GM18870 (cell line): Measurements from ENCODE around the gene RSPO3.
"Not testable (repeated sequence)": the region's sequence is repeated elsewhere in the genome, so short reads cannot be mapped to it uniquely, and the experiment has no call there.

Source experiments
- ATAC-seq: cut with Tn5 transposase; IDR thresholded peaks from one replicate; pipeline ENCODE4 v1.9.1; 2021; ENCODE audit warnings: moderate library complexity; ENCODE audit not compliant: unreplicated experiment

The RSPO3 gene

DNA sequence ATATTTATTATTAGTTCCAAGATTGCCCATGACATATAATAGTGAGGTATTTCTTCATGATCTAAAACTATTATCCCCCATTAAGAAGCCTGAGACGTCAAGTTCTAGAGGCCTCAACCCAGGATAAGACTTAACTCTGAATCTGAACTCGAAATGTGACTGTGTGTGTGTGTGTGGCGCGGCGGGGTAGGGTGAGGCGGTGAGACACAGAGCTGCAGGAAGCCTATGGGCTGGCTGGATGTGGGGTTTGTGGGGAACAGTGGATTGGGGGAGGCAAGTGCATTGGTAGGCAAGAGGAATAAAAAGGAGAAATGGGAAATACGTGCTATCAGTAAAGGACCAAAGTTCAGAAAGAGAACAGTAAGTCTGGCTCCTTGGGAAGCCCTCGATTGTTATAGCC, 81.6 kb downstream of the RSPO3 start:
- ATAC-seq, result no peak

DNA sequence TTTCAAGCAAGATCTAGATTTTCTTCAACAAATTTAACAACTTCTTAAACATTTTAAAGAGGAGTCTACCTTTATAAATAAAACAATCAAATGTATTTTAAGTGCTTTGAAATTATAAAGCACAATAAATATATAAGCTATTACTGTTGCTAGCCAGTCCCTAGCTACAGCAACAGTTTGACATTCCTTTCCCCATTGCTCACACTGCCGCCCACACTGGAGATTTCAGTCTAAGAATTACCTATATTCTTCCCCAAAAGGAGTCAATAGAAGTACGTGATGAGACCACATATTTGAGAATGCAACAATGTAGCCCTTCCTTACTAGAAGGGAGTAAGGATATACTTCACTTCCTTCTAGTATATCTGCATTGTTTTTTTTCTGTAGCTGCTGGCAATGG, 82.8 kb downstream of the RSPO3 start:
- ATAC-seq, result no peak

DNA sequence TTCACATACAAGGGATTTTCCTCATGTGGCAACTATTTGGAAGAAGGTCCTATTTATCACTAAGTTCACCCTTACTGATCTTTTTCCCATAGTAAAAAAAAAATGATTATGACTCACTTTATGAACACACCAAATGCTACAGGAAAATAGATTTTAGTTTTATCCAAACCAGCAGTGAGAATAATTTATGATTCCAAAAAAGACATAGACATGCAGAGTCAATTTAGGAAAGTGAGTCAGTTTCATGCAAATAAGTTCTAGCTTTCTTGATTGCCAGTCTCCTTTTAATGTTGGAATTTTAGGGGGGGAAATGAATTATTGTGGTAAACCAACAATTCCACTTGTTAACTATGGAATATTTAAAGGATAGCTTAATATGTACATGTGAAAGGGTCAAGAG, 84.2 kb downstream of the RSPO3 start:
- ATAC-seq, result no peak

DNA sequence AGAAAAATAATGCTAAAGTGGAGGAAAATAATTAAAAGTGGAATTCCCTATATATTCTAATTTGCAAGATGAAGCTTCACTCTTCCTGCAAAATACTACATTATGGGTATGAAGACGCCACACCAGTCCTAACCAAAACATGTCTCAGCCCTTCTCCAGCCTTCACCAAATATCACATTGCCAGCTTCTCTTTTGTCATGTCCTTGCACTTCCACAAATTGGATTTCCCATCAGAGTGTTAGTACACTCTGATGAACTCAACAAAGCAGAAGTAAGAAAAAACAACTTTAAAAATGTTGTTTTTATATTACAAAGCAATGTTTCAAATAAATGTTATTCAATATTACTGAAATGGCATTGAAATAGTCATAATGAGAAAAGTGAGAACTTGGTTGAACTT, 85.8 kb downstream of the RSPO3 start:
- no peak for ATAC-seq

DNA sequence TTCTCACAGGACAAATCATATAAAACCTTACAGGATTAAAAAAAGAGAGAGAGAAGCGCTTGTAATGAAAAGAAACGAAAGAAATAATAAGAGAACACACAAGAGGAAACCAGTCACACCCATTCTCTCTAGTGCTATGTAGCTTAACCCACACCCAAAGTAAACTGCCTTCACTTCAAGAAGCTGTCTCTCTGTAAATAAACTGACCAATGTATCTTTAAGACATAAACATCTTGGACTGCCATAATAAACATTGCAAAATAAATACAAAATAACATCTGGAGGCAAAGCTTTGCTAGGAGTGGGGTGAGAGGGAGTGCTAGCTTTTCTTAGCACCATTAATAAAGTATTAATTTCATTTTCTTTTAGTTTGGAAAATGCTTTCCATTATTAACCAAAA, 86.6 kb downstream of the RSPO3 start:
- ATAC-seq, result no peak

DNA sequence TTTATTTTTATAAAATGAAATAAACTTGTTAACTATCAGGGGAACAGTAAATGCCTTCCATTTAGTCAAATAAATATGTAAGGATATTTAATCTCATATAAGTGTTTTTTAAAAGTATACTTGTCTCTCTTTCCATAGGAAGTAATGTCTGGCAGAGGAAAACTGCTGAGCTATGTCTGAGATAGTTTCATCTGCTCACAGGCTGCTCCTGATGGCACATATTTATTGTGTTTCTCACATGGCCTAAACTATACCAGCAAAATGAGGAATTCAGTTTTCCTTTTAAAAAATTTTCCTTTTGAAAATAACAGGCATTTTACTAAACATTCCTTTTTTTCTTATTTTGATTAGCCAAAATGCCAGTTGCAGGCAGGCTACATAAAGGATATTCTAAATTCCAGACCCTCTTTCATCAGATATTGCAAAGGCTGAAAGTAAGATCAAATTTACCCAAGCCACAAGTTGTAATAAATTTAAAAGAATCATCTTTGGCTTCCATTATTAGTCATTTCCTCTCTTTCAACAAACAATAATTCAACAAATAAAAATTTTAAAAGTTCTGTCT, 88.1 kb downstream of the RSPO3 start:
- ATAC-seq, result no peak

DNA sequence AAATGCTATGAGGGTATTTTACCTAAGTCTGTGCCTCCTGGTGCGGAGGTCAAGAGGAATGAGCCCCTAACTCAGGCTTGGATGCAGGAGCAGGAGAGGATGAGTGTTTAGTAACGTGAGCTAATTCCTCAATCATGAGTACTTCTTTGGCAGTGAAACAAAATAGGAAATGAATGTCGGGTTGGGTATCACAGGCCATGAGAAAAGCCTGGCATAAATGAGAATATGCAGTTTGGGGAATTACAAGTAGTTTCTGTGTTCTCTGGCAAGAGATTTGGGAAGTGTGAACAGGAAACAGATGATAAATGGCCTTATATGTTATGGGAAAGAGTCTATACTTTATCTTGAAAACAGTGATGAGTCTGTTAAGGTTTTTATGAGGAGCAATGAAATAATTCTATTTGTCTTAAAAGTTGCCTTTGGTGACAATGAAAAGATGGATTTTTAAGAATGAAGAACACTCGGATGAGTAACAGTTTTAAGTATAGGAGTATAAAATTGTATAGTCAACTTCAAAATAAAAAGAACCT, 89.2 kb downstream of the RSPO3 start:
- ATAC-seq, result no peak

DNA sequence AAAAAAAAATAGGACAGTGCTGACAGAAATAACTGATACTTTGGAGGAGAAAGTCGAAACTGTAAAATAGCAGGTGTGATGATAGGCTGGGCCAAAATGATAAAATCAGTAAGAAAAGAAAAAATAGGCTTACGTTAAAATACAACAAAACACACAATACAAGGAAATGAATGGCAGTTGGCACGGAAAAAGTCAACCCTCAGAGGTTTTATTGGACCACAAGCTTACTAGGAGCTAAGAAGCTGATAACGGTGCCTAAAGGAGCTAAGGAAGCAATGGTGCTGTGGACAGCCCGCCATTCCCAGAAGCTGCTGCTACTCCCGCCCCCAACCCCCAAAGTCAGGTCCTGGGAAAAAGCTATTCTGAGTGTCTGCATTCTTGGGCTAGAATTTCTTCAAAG, 92.3 kb downstream of the RSPO3 start:
- ATAC-seq, result no peak

DNA sequence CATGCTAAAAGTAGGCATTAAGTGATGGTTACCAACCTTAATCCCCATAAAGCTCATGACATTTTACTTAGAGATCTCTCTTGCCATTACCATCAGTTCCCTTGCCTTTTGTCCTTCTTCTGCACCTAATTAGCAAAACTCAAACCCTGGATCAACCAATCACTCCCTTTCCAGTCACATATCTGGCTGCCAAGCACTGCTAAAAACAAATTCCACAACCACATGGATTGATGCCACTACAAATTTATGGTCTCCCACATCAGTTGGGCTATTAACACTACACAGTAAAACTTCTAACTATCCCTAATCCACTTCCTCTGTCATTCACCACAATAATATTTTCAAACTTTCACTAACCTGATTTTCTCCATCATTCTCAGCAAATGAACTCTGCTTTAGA, 93.9 kb downstream of the RSPO3 start:
- no peak for ATAC-seq

DNA sequence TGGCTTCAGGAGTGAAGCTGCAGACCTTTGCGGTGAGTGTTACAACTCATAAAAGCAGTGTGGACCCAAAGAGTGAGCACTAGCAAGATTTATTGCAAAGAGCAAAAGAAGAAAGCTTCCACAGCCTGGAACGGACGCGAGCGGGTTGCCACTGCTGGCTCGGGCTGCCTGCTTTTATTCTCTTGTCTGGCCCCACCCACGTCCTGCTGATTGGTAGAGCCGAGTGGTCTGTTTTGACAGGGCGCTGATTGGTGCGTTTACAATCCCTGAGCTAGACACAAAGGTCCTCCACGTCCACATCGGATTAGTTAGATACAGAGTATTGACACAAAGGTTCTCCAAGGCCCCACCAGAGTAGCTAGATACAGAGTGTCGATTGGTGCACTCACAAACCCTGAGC, 95.6 kb downstream of the RSPO3 start:
- not testable (repeated sequence) for ATAC-seq

DNA sequence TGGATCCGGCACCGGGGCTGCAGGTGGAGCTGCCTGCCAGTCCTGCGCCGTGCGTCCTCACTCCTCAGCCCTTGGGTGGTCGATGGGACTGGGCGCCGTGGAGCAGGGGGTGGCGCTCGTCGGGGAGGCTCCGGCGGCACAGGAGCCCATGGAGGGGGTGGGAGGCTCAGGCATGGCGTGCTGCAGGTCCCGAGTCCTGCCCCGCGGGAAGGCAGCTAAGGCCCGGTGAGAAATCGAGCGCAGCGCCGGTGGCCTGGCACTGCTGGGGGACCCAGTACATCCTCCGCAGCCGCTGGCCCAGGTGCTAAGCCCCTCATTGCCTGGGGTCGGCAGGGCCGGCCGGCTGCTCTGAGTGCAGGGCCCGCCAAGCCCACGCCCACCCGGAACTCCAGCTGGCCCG, 96.1 kb downstream of the RSPO3 start:
- ATAC-seq, result not testable (repeated sequence)

DNA sequence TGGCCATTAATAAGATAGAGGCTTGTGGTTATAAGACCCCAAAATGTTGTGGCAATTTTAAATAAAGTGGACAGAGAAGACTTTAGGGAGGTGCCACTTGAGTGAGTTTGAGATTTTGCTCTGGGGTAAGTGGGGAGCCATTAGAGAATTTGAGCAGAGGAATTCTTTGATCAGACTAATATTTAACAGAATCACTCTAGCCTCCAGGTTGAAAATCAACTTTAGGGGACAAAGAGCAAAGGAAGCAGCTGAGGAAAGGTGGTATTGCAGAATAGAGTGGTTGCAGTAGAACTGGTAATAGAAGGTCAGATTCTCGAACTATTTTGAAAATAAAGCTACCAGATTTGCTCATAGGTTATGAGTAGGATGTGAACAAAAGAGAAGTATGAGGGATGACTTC, 97.5 kb downstream of the RSPO3 start:
- no peak for ATAC-seq

DNA sequence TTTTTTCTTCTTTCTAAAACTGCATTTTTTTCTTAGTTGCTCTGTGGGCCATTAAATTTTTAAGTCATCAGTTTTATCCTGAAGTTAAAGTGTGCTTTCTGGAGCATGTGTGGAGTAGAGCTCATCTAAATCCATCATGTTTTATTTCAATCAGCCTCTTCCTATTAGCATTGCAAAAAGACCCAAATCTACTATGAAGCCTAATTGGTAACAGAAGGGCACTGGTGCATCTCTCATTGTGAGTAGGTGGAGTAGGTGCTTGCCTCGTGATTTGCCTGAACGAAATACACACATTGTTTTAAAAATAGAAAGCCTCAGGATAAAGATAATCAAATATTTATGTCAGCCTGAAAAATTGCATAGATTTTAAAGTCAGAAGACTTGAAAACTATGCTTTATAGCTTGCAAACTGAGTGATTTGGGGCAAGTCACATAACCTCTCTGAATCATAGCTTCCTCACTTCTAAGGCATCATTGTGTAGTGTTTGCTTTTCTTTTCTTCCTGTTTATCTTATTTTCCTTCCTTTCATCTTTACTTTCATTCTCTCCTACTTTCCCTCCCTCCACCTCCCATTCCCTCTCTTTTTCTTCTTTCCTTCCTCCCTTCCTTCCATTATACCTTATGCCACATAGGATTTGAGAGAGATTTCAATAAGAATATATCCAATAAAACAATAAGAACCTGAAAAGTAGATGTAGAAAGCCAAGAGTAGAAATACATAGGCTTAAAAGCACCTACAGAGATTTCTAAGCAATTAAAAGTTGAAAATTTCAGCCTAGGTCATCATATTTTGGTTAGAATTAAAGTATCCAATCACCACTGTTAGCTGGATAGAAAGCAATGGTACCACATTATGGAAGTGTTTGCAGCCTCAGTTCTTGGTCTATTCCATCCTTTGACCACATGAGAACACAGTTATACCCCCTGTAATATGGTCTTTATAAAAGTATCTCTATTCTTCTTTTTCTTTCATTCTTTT, 98.6 kb downstream of the RSPO3 start:
- no peak for ATAC-seq

DNA sequence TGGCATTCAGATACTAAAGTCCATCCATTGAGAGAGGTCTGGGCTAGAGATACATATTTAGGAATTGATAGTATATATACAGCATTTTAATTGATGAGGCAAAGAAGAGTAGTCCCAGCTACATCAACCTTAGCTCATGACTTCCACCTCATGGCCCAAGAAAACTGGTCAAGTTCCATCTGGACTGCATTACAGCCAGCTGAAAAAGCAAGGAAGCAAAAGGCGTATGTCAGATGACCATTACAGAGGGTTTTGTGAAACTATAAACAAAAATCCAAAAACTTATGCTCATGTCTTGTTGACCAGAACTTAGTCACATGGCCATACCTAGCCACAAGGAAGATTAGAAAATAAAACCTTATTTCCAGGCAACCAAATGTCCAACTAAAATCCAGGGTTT, 101.4 kb downstream of the RSPO3 start:
- ATAC-seq, result no peak

DNA sequence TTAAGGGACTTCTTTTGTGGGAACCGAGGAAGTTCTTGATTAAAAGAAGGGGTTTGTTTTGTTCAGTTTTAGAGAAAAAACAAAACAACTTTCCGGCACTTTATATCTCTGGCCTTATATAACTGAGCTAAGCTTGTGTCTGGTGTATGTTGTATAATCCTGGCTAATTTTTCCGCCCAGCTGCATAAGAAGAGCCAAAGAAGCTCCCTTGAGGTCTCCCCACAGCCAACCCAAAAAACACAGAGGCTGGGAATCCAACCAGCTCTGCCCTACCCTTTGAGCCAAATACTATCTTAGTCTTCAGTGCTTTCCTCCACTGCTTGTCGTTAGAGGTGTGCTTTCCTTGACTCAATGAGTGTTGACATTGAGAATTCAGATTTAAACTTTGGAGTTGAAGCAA, 102.7 kb downstream of the RSPO3 start:
- no peak for ATAC-seq

DNA sequence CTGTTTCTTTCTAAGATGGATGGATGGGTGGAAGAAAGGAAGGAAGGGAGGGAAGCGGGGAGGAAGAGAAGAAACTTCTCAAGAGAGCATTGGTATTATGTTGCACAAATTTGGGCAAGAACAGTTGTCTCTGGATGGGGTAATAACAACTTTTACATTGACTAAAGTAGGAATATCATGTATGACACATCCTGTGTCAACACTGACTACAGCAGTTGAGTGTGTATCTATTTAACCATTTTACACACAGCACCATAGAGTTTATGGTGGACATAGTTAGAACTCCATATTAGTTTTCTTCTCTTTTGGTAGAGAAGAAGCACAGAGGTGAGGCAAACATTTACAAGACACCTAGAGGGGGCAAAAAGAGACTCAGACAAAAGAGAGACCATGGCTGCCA, 103.9 kb downstream of the RSPO3 start:
- no peak for ATAC-seq

DNA sequence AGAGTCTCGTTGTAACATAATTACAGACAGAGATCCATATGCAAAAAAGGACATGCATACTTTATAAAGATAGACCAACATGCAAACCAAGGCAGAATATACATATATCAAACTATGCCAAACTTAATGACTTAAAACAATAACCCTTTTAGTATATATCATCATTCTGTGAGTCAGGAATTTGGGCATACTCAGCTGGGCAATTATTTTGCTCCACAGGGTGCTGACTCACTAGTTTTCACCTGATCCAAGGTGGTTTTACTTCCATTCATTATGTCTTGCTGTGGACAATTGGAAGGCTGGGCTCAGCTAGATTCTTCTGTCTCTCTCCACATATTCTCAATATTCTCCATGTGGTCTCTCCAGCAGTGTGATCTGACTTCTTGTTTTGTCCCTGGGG, 107.0 kb downstream of the RSPO3 start:
- ATAC-seq, result no peak

DNA sequence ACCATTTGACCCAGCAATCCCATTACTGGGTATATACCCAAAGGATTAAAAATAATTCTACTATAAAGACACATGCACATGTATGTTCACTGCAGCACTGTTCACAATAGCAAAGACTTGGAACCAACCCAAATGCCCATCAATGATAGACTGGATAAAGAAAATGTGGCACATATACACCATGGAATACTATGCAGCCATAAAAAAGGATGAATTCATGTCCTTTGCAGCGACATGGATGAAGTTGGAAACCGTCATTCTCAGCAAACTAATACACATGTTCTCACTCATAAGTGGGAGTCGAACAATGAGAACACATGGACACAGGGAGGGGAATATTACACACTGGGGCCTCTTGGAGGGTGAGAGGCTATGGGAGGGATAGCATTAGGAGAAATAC, 115.3 kb downstream of the RSPO3 start:
- not testable (repeated sequence) for ATAC-seq

DNA sequence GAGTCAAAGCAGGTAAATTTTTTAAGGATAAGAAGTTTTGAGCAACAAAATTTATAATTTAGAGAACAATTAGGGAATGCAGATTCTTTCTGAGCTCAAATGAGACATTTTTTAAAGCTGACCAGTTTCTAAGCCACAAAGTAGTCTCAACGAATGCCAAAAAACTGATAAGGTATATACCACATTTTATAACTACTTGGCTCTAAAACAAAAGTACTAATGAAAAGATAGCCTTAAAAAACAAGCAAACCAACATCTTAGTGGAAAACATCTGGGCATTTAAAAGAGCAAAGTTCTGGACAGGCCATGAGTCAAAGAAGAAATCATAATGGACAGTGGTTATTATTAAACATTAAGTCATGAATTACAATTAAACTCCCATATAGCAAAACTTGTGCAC, 125.0 kb downstream of the RSPO3 start:
- ATAC-seq, result no peak
